Astrocyte of the cerebellum (primary cell): ENCODE measurements around the gene CELF4.

Source experiments
- DNase-seq: peaks from one replicate; pipeline ENCODE4 v3.0.0-alpha.2; 2011; ENCODE audit warnings: low read depth
- H3K4me3 ChIP-seq: 2 replicates; pipeline ENCODE4 v1.5.1; 2011; ENCODE audit warnings: mild to moderate bottlenecking, low read depth, low read length, moderate library complexity
- in situ Hi-C: cut with HindIII; loops from 2 replicates; pipeline ENCODE4 v1.10.0; 2017; ENCODE audit warnings: low sequenced_read_pairs
- TF ChIP-seq, protein P1 (sequence below): IDR thresholded peaks from 2 replicates; pipeline ENCODE4 v1.5.1; 2012; ENCODE audit warnings: low read length, low read depth, moderate library complexity, mild to moderate bottlenecking; ENCODE audit errors: missing control alignments

CELF4 gene

DNA sequence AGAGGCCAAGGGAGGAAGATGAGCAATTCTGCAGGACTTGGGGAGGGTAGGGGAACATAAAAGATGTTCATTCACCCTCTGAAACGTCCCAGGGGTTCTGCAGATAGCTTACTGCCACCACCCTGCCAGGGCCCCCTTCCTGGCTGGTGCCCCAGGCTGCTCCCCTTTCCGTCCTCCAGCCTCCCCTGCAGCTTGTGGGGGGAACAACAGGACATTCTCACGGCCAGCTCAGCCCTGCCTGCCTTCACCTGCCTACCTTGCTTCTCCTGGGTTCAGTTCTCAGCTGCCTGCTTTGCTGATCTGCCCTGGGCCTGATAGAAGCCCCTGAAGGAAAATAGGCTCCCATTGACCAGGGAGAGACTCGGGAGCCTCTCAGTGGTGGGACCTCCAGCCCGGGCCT, 251.1 kb downstream of the CELF4 start:
- in situ Hi-C loops: no loop called here
- no peak overlapping the region for H3K4me3 ChIP-seq
- TF ChIP-seq, protein P1, sequence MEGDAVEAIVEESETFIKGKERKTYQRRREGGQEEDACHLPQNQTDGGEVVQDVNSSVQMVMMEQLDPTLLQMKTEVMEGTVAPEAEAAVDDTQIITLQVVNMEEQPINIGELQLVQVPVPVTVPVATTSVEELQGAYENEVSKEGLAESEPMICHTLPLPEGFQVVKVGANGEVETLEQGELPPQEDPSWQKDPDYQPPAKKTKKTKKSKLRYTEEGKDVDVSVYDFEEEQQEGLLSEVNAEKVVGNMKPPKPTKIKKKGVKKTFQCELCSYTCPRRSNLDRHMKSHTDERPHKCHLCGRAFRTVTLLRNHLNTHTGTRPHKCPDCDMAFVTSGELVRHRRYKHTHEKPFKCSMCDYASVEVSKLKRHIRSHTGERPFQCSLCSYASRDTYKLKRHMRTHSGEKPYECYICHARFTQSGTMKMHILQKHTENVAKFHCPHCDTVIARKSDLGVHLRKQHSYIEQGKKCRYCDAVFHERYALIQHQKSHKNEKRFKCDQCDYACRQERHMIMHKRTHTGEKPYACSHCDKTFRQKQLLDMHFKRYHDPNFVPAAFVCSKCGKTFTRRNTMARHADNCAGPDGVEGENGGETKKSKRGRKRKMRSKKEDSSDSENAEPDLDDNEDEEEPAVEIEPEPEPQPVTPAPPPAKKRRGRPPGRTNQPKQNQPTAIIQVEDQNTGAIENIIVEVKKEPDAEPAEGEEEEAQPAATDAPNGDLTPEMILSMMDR: no peak
- DNase-seq: no peak

DNA sequence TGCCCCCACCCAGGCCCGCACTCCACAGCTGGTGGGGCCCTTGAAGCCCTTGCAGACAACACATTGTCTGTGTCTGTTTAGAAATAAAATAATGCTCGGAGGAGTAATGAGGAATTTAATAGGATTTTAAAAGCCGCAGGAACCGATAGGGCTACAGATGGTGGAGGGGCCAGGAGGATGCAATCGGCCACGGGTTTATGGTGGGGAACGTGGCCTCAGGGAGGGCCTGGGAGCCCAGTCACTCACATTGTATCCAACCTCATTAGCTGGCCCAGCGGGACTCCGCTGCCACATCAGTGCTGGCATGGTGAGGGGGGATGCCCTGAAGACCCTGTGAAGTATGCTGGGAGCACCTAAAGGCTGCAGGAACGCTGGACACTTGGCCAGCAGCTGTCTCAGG, 252.0 kb downstream of the CELF4 start:
- H3K4me3 ChIP-seq: no peak overlapping the region
- in situ Hi-C loops: no loop called here
- DNase-seq: no peak
- TF ChIP-seq, protein P1: no peak

DNA sequence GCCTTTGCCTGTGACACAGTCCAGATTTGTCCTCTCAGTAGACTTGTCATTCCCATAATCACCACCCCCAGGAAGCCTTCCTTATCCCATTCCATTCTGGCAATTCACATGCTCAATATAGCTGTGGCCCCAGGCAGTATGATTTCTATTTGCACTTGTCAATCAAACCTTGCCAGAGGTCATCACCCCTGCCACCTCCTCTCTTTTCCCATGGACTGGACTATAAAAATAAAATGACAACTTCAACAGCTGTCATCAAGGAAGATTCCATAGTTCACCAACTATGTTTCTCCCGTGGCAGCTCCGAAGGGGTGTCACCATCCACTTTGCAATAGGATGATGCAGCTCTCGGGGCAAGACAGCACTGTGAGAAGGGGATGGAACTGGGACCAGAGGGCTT, 255.7 kb downstream of the CELF4 start:
- TF ChIP-seq, protein P1: no peak
- H3K4me3 ChIP-seq: no peak overlapping the region
- in situ Hi-C loops: no loop called here
- no peak for DNase-seq

DNA sequence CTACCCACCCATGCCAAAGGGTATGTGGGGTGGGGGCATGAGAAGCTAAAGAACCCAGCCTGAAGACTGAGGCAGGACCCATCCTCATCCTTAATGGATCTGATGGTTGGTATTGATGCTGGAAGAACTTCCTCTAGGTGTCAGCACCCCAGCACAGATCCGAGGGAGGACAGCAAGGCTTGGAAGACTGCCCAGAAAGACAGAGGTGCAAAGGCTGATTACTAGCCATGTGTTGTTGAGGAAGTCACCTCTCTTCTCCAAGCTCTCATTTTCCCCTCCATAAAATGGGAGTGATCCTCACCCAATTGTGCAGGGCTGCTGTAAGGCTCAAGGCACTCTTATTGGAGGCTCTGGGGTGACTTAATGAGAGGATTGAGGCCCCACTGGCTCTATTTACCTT, 256.5 kb downstream of the CELF4 start:
- TF ChIP-seq, protein P1: no peak
- DNase-seq: no peak
- no peak overlapping the region for H3K4me3 ChIP-seq
- in situ Hi-C loops: no loop called here

DNA sequence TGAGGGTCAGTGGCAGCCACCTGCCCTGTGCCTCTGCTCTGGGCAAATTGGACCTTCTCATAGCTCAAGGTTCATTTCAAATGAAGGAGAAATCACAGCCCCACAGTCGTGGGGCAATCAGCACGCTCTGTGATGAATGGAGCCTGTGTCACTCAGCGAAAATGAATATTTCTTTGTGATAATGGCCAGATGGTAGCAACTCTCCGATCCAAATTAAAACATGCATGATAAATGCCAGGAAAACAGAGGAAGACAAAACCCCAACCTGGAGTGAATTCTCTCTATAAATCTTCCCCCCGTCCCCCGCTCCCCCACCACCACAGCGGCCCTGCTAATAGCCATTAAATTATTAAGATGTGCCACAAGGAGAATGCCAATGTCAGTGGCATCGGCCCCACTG, 258.4 kb downstream of the CELF4 start:
- H3K4me3 ChIP-seq: no peak overlapping the region
- DNase-seq: no peak
- TF ChIP-seq, protein P1: no peak
- in situ Hi-C loops: no loop called here

DNA sequence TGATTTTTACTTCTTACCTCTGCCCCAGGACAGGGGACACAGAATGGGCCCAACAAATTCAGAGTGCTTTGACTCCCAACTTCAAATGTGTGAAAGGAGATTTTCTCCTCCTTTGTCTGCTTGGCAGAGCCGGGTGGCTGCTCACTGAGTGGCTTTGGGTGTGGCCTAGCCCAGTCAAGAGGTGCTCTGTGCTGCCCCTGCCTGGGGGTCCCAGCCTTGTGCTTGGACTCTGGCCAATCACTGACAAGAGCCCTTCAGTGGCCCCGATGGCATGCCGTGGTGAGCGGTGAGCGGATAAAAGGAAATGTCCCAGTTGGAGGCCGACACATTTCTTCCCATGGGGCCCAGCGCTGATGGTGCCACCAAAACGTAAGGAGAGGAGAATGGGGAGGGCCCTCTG, 259.2 kb downstream of the CELF4 start:
- TF ChIP-seq, protein P1: no peak
- DNase-seq: no peak
- no peak overlapping the region for H3K4me3 ChIP-seq
- in situ Hi-C loops: no loop called here

DNA sequence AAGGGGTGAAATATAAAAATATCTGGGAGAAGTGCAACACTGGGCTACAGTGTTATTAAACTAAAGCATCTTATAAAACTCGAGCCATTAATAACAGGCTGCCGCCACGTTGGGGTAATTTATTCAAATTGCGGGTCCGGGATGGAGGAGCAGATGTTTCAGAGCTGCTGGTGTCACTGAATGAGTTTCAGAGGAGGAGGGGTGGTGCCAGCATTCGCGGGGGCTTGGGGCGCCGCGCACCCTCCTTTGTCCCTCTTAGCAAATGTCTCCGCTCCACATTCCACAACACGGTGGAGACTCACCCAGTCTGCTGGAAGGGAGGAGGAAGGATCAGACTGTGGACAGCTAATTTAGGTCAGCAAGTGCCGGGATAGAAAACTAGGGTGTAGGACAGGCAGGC, 260.5 kb downstream of the CELF4 start:
- in situ Hi-C loops: no loop called here
- TF ChIP-seq, protein P1: no peak
- no peak for DNase-seq
- no peak overlapping the region for H3K4me3 ChIP-seq
